Astrocyte (in vitro differentiated cells and primary cell): ENCODE measurements around the gene CCDC85B. TPM values are rescaled to one million over a fixed set of nuclear protein-coding genes. Genes with fewer than 3 reads are reported as not detected.

Source experiments
- DNase-seq: peaks from one replicate; pipeline ENCODE4 v3.0.0-alpha.2; 2010; ENCODE audit warnings: low read depth
- FAIRE-seq: peaks from 2 replicates; lab custom pipeline; 2011; peaks lifted over from hg19 to GRCh38; lab: Jason Lieb, UNC
- H2AFZ ChIP-seq: 2 replicates; pipeline ENCODE4 v1.6.0; 2012; ENCODE audit warnings: low read depth, low read length, inconsistent platforms
- H3K27ac ChIP-seq: 2 replicates; pipeline ENCODE4 v1.5.1; 2011; ENCODE audit warnings: low read depth, low read length, inconsistent platforms
- H3K27me3 ChIP-seq: 2 replicates; pipeline ENCODE4 v1.6.0; 2011; ENCODE audit warnings: low read length, inconsistent platforms; ENCODE audit not compliant: insufficient read depth
- H3K36me3 ChIP-seq: 2 replicates; pipeline ENCODE4 v1.5.1; 2011; ENCODE audit warnings: low read length, inconsistent platforms; ENCODE audit not compliant: insufficient read depth
- H3K4me1 ChIP-seq: 2 replicates; pipeline ENCODE4 v1.5.1; 2011; ENCODE audit warnings: low read length, inconsistent platforms; ENCODE audit not compliant: insufficient read depth
- H3K4me2 ChIP-seq: 2 replicates; pipeline ENCODE4 v1.6.0; 2012; ENCODE audit warnings: low read length, inconsistent platforms
- H3K4me3 ChIP-seq: 2 replicates; pipeline ENCODE4 v1.5.1; 2011; ENCODE audit warnings: low read depth, mild to moderate bottlenecking, low read length, inconsistent platforms; ENCODE audit not compliant: insufficient read depth
- H3K79me2 ChIP-seq: 2 replicates; pipeline ENCODE4 v1.6.0; 2012; ENCODE audit warnings: mild to moderate bottlenecking, low read length, inconsistent platforms; ENCODE audit not compliant: insufficient read depth
- H3K9ac ChIP-seq: 2 replicates; pipeline ENCODE4 v1.6.0; 2012; ENCODE audit warnings: mild to moderate bottlenecking, low read length, inconsistent platforms
- H3K9me3 ChIP-seq: 2 replicates; pipeline ENCODE4 v1.5.1; 2012; ENCODE audit warnings: low read depth, mild to moderate bottlenecking, low read length, inconsistent platforms; ENCODE audit not compliant: insufficient read depth
- H4K20me1 ChIP-seq: 2 replicates; pipeline ENCODE4 v1.6.0; 2012; ENCODE audit warnings: low read length, inconsistent platforms; ENCODE audit not compliant: insufficient read depth
- H3K27ac Mint-ChIP-seq: one replicate; pipeline ENCODE4 v1.8.0; 2021; ENCODE audit warnings: mild to moderate bottlenecking, mixed read lengths; ENCODE audit not compliant: unreplicated experiment
- H3K27me3 Mint-ChIP-seq: one replicate; pipeline ENCODE4 v1.8.0; 2021; ENCODE audit warnings: low read depth, mixed read lengths; ENCODE audit not compliant: unreplicated experiment
- H3K36me3 Mint-ChIP-seq: one replicate; pipeline ENCODE4 v1.8.0; 2021; ENCODE audit warnings: low read depth, mixed read lengths; ENCODE audit not compliant: unreplicated experiment
- H3K4me1 Mint-ChIP-seq: one replicate; pipeline ENCODE4 v1.8.0; 2021; ENCODE audit warnings: low read depth, mixed read lengths; ENCODE audit not compliant: unreplicated experiment
- H3K4me3 Mint-ChIP-seq: one replicate; pipeline ENCODE4 v1.8.0; 2021; ENCODE audit warnings: mild to moderate bottlenecking, moderate library complexity, mixed read lengths; ENCODE audit not compliant: unreplicated experiment
- H3K9me3 Mint-ChIP-seq: one replicate; pipeline ENCODE4 v1.8.0; 2021; ENCODE audit warnings: mild to moderate bottlenecking, mixed read lengths; ENCODE audit not compliant: unreplicated experiment
- CTCF ChIP-seq: IDR thresholded peaks from 2 replicates; pipeline ENCODE4 v1.5.1; 2011; ENCODE audit warnings: low read depth, mild to moderate bottlenecking, inconsistent platforms, low read length, moderate library complexity; ENCODE audit not compliant: insufficient read depth
- EZH2 ChIP-seq: IDR thresholded peaks from 2 replicates; pipeline ENCODE4 v1.6.1; 2012; ENCODE audit warnings: mild to moderate bottlenecking, low read length, inconsistent platforms; ENCODE audit not compliant: insufficient read depth
- total RNA-seq: library from RNA; stranded (reverse); gene quantifications from 2 replicates; pipeline ENCODE4 v1.2.1, GENCODE V29; 2021

Gene CCDC85B
- total RNA-seq, 1 donor from 2014 or later, result 31.4 TPM

GRCh38 chr11:65886826-65887722 lies 3.4 kb upstream of the CCDC85B start:
- Mint-ChIP-seq H3K4me3 (peak overlapping the region; percentile 97), H3K27me3 (no peaks in the 10 kb centered on the region), H3K4me1 (peaks cover 22% of the 10 kb centered on the region), H3K27ac (peak overlapping the region; percentile 22), H3K9me3 (no peaks in the 10 kb centered on the region), H3K36me3 (peaks cover 12% of the 10 kb centered on the region)
- H3K36me3 ChIP-seq, result peaks cover 14% of the 10 kb centered on the region
- H3K9ac ChIP-seq, result peak overlapping the region; percentile 87
- no peaks in the 10 kb centered on the region for H3K9me3 ChIP-seq
- H3K27me3 ChIP-seq, result no peaks in the 10 kb centered on the region
- no peak for FAIRE-seq
- H2AFZ ChIP-seq, result no peak overlapping the region
- TF ChIP-seq EZH2 (no peak), CTCF (no peak)
- peak overlapping the region; percentile 85 for H3K27ac ChIP-seq
- H3K4me2 ChIP-seq, result peak overlapping the region; percentile 99
- peak overlapping the region; percentile 87 for H3K4me3 ChIP-seq
- peaks cover 56% of the 10 kb centered on the region for H4K20me1 ChIP-seq
- DNase-seq, result no peak
- H3K4me1 ChIP-seq, result peaks cover 48% of the 10 kb centered on the region
- H3K79me2 ChIP-seq, result peaks cover 45% of the 10 kb centered on the region

GRCh38 chr11:65887723-65888162 lies 2.7 kb upstream of the CCDC85B start:
- H3K4me1 ChIP-seq, result peaks cover 55% of the 10 kb centered on the region
- TF ChIP-seq EZH2 (no peak), CTCF (no peak)
- peaks cover 17% of the 10 kb centered on the region for H3K36me3 ChIP-seq
- Mint-ChIP-seq H3K36me3 (peaks cover 15% of the 10 kb centered on the region), H3K9me3 (no peaks in the 10 kb centered on the region), H3K4me3 (peak overlapping the region; percentile 97), H3K27me3 (no peaks in the 10 kb centered on the region), H3K27ac (peak overlapping the region; percentile 69), H3K4me1 (peaks cover 28% of the 10 kb centered on the region)
- no peaks in the 10 kb centered on the region for H3K27me3 ChIP-seq
- H3K79me2 ChIP-seq, result peaks cover 52% of the 10 kb centered on the region
- peak overlapping the region; percentile 95 for H2AFZ ChIP-seq
- DNase-seq (no peak), FAIRE-seq (no peak)
- H3K9me3 ChIP-seq, result no peaks in the 10 kb centered on the region
- H3K9ac ChIP-seq, result peak overlapping the region; percentile 87
- H4K20me1 ChIP-seq, result peaks cover 61% of the 10 kb centered on the region
- H3K4me3 ChIP-seq, result peak overlapping the region; percentile 87
- peak overlapping the region; percentile 99 for H3K4me2 ChIP-seq
- H3K27ac ChIP-seq, result peak overlapping the region; percentile 85
